Neuronal stem cell (in vitro differentiated cells): ENCODE results near the gene MEGF6.
A peak's percentile ranks its signal among the peaks of the same experiment; 100 is the strongest.

ENCODE experiments used
- DNase-seq: peaks from one replicate; pipeline ENCODE4 v3.0.0-alpha.2; 2013; ENCODE audit warnings: low spot score
- H2AFZ ChIP-seq: one replicate; pipeline ENCODE4 v1.6.1; 2013; ENCODE audit warnings: mild to moderate bottlenecking, low read length, inconsistent platforms
- H2AK5ac ChIP-seq: 2 replicates; pipeline ENCODE4 v1.6.1; 2013; ENCODE audit warnings: low read depth, mild to moderate bottlenecking, inconsistent platforms, low read length, moderate library complexity, mixed read lengths
- H2BK120ac ChIP-seq: 2 replicates; pipeline ENCODE4 v1.6.1; 2013; ENCODE audit warnings: low read depth, mild to moderate bottlenecking, inconsistent platforms, low read length, moderate library complexity, mixed read lengths
- H2BK12ac ChIP-seq: one replicate; pipeline ENCODE4 v1.6.1; 2013; ENCODE audit warnings: low read length, inconsistent platforms
- H2BK15ac ChIP-seq: 2 replicates; pipeline ENCODE4 v1.6.1; 2013; ENCODE audit warnings: mild to moderate bottlenecking, low read length, inconsistent platforms, mixed read lengths
- H2BK5ac ChIP-seq: one replicate; pipeline ENCODE4 v1.6.1; 2013; ENCODE audit warnings: inconsistent platforms, mild to moderate bottlenecking, low read length, moderate library complexity
- H3K14ac ChIP-seq: one replicate; pipeline ENCODE4 v1.6.1; 2013; ENCODE audit warnings: low read length, inconsistent platforms
- H3K18ac ChIP-seq: 2 replicates; pipeline ENCODE4 v1.6.1; 2013; ENCODE audit warnings: low read length, inconsistent platforms
- H3K23ac ChIP-seq: 2 replicates; pipeline ENCODE4 v1.6.1; 2013; ENCODE audit warnings: low read depth, mild to moderate bottlenecking, mixed read lengths, low read length, inconsistent platforms; ENCODE audit not compliant: poor library complexity
- H3K27ac ChIP-seq: replicated peaks from 3 replicates; pipeline ENCODE4 v1.5.1; 2013; ENCODE audit warnings: low read length, inconsistent platforms
- H3K27me3 ChIP-seq, 3 experiments: 2 replicates each; pipeline ENCODE4 v1.6.1; 2013; ENCODE audit warnings: low read length in 3 of 3, mild to moderate bottlenecking in 2 of 3, inconsistent platforms in 1 of 3, low read depth in 1 of 3, mixed read lengths in 1 of 3, moderate library complexity in 1 of 3; ENCODE audit not compliant: control insufficient read depth in 3 of 3, insufficient read depth in 3 of 3
- H3K36me3 ChIP-seq, 2 donors: replicated peaks in 1 of 2; 2 replicates each; pipeline ENCODE4 v1.6.1; 2013; ENCODE audit warnings: low read length in 2 of 2; ENCODE audit not compliant: control insufficient read depth in 2 of 2, insufficient read depth in 2 of 2
- H3K4ac ChIP-seq: 2 replicates; pipeline ENCODE4 v1.6.1; 2013; ENCODE audit warnings: inconsistent platforms, mild to moderate bottlenecking, low read length, moderate library complexity
- H3K4me1 ChIP-seq, 2 donors: 1 replicate in 1 of 2; 2 replicates in 1 of 2; pipeline ENCODE4 v1.6.1; 2013; ENCODE audit warnings: low read length in 2 of 2, low read depth in 1 of 2; ENCODE audit not compliant: control insufficient read depth in 2 of 2, insufficient read depth in 1 of 2
- H3K4me2 ChIP-seq: one replicate; pipeline ENCODE4 v1.6.1; 2013; ENCODE audit warnings: mild to moderate bottlenecking, low read length, inconsistent platforms; ENCODE audit not compliant: insufficient read depth, poor library complexity, severe bottlenecking
- H3K4me3 ChIP-seq, 2 donors: 2 replicates each; pipeline ENCODE4 v1.5.1; 2013; ENCODE audit warnings: low read length in 2 of 2, mild to moderate bottlenecking in 2 of 2, inconsistent platforms in 1 of 2, moderate library complexity in 1 of 2
- H3K79me1 ChIP-seq: one replicate; pipeline ENCODE4 v1.6.1; 2013; ENCODE audit warnings: low read depth, mild to moderate bottlenecking, inconsistent platforms, low read length, moderate library complexity
- H3K9ac ChIP-seq: one replicate; pipeline ENCODE4 v1.6.1; 2013; ENCODE audit warnings: mild to moderate bottlenecking, low read depth, low read length, inconsistent platforms; ENCODE audit not compliant: poor library complexity
- H3K9me3 ChIP-seq, 2 donors: replicated peaks in 1 of 2; 2 replicates each; pipeline versions ENCODE3 to v1.6.1; 2013; ENCODE audit warnings: low read length in 2 of 2, mild to moderate bottlenecking in 2 of 2, inconsistent platforms in 1 of 2, low read depth in 1 of 2, mixed read lengths in 1 of 2, moderate library complexity in 1 of 2; ENCODE audit not compliant: control insufficient read depth in 2 of 2, insufficient read depth in 1 of 2
- H4K8ac ChIP-seq: one replicate; pipeline ENCODE4 v1.6.1; 2013; ENCODE audit warnings: low read depth, mild to moderate bottlenecking, inconsistent platforms, low read length, moderate library complexity
- H4K91ac ChIP-seq: one replicate; pipeline ENCODE4 v1.6.1; 2013; ENCODE audit warnings: low read length, low read depth, mild to moderate bottlenecking, inconsistent platforms; ENCODE audit not compliant: poor library complexity
- WGBS, 2 donors: extraction: QIAGEN DNeasy Blood & Tissue Kit; methylation state at CpG; one replicate each; pipeline ENCODE4 v1.1.7; 2013; ENCODE audit warnings: missing lambda C conversion rate in 2 of 2, mixed read lengths in 1 of 2; ENCODE audit not compliant: insufficient read length in 2 of 2, insufficient replicate concordance in 1 of 2; ENCODE audit errors: extremely low coverage in 2 of 2; 5-methylcytosine and 5-hydroxymethylcytosine counted together

The MEGF6 gene

GRCh38 chr1:3480369-3480719 lies 131.0 kb downstream of the MEGF6 start:
- Histone ChIP-seq H3K36me3 (no peaks in the 10 kb centered on the region), H3K27me3 (no peaks in the 10 kb centered on the region), H3K9ac (no peak overlapping the region), H2AFZ (no peak overlapping the region), H2BK120ac (no peak overlapping the region), H3K9me3 (peaks cover 0 to 8% of the 10 kb centered on the region in 2 donors), H2BK12ac (no peak overlapping the region), H3K18ac (peak overlapping the region; percentile 18), H2BK15ac (no peak overlapping the region), H2AK5ac (no peak overlapping the region), H3K23ac (no peak overlapping the region), H3K4me3 (no peak overlapping the region), H3K79me1 (peaks cover 1% of the 10 kb centered on the region), H4K91ac (no peak overlapping the region), H3K27ac (no peak overlapping the region), H3K14ac (no peak overlapping the region), H3K4ac (no peak overlapping the region), H3K4me1 (peaks cover 0 to 2% of the 10 kb centered on the region in 2 donors), H2BK5ac (no peak overlapping the region), H4K8ac (no peak overlapping the region), H3K4me2 (no peak overlapping the region)
- WGBS, 2 donors = no CpG with 5 or more reads among the region's 21 CpGs
- no peak for DNase-seq

DNA sequence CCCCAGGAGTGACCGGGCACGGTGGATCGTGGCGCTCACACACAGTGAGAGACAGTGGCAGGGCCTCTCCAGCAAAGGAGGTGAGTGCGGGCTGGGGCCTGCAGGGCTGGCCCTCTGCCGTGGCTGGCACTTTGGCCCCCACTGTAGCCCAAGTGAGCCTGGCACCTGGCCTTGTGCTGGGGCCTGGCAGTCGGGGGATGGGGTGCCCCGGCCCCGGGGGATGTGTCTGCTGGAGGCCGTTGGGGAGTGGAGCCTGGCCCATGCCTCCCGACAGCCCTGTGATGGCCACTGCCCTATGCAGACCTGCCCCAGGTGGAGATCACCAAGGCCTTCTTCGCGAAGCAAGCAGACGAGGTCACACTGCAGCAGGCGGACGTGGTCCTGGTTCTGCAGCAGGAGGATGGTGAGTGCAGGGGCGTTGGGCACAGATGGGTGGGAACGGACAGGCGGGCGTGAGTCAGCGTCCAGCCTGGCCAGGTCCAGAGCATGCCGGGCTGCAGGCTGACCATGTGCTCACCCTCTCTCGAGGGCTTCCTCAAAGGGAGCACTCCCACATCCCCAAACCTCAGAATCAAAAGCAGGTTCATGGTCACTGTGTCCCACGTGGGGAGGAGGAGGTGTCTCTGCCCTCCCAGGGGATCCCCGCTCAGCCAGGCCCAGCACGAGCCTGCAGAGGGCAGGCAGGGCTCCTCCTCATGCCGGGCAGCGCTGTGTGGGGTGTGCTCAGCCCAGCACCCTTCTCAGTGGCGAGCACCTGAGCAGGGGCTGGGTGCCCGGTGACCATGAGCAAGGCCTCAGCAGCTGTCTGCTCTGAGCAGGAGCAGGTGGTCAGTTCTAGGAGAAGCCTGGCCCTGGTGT lies 131.6 kb downstream of the MEGF6 start:
- Histone ChIP-seq H4K91ac (no peak overlapping the region), H3K4me1 (peaks cover 0 to 2% of the 10 kb centered on the region in 2 donors), H2BK120ac (no peak overlapping the region), H3K4me3 (no peak overlapping the region), H3K23ac (peak overlapping the region; percentile 95), H2BK5ac (no peak overlapping the region), H2AFZ (no peak overlapping the region), H2BK12ac (no peak overlapping the region), H3K36me3 (no peaks in the 10 kb centered on the region), H3K4ac (no peak overlapping the region), H3K9me3 (peaks cover 0 to 3% of the 10 kb centered on the region in 2 donors), H3K27ac (no peak overlapping the region), H3K4me2 (no peak overlapping the region), H3K27me3 (no peaks in the 10 kb centered on the region), H4K8ac (peak overlapping the region; percentile 65), H3K9ac (peak overlapping the region; percentile 21), H3K14ac (peak overlapping the region; percentile 71), H2AK5ac (peak overlapping the region; percentile 92), H2BK15ac (no peak overlapping the region), H3K79me1 (peaks cover 1% of the 10 kb centered on the region), H3K18ac (peak overlapping the region; percentile 76)
- WGBS, 2 donors = no CpG with 5 or more reads among the region's 30 CpGs
- no peak for DNase-seq

- Histone ChIP-seq H3K4me2 (no peak overlapping the region), H2AK5ac (peak overlapping the region; percentile 92), H3K9me3 (peaks cover 0 to 3% of the 10 kb centered on the region in 2 donors), H4K91ac (no peak overlapping the region), H2BK120ac (no peak overlapping the region), H2AFZ (no peak overlapping the region), H2BK12ac (no peak overlapping the region), H3K4ac (no peak overlapping the region), H3K9ac (no peak overlapping the region), H3K4me3 (no peak overlapping the region), H3K18ac (peak overlapping the region; percentile 44), H2BK5ac (peak overlapping the region; percentile 29), H2BK15ac (no peak overlapping the region), H3K4me1 (peaks cover 0 to 3% of the 10 kb centered on the region in 2 donors), H4K8ac (no peak overlapping the region), H3K23ac (peak overlapping the region; percentile 80), H3K27me3 (peaks cover 0 to 3% (median 0%) of the 10 kb centered on the region in 3 experiments), H3K79me1 (peaks cover 1% of the 10 kb centered on the region), H3K14ac (no peak overlapping the region), H3K36me3 (peaks cover 0 to 4% of the 10 kb centered on the region in 2 donors), H3K27ac (no peak overlapping the region)
- WGBS, 2 donors = no CpG with 5 or more reads among the region's 24 CpGs
- DNase-seq = no peak
Observed at GRCh38 chr1:3478187-3478586, 133.1 kb downstream of the MEGF6 start.

DNA sequence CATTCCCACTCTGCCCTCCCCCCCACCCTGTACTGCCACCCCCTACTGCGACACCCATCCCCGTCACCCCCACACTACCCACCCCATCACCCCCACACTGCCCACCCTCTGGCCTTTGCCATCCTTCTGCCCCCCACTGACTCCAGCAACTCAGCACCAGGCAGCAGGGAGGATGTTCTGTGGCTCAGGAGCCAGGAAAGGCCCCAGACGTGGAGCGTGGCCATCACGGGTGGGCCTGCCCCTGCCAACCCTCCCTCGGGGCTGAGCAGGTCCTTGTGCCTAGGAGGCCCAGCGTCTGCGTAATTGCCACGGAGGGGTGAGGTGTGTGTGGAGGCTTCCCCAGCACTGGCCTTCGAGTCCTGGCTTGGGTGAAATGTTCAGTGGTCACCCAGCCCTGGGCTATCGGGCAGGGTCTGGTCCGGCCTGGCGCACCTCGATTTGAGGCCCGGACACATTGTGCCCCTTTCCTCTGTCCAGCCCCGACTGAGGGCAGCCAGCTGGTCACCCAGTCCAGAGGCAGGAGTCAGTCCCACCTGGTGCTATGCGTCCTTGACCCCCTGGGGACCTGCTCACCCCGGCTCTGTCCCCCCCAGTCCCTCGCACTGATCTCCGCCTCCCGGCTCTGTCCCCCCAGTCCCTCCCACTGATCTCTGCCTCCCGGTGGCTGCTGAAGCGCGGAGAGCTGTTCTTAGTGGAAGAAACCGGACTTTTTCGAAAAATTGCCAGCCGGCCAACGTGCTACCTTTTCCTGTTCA lies 133.9 kb downstream of the MEGF6 start:
- H3K79me1 ChIP-seq = peaks cover 1% of the 10 kb centered on the region
- H3K4me3 ChIP-seq = no peak overlapping the region
- H3K36me3 ChIP-seq = peaks cover 0 to 4% of the 10 kb centered on the region in 2 donors
- peak overlapping the region; percentile 80 for H3K23ac ChIP-seq
- no peak overlapping the region for H3K9ac ChIP-seq
- H2BK12ac ChIP-seq = no peak overlapping the region
- DNase-seq = no peak
- no peak overlapping the region for H3K4me2 ChIP-seq
- peak overlapping the region; percentile 97 for H2BK15ac ChIP-seq
- peak overlapping the region; percentile 29 for H2BK5ac ChIP-seq
- peak overlapping the region; percentile 92 for H2AK5ac ChIP-seq
- H3K9me3 ChIP-seq = peaks cover 0 to 3% of the 10 kb centered on the region in 2 donors
- no peak overlapping the region for H2AFZ ChIP-seq
- peak overlapping the region; percentile 85 for H3K18ac ChIP-seq
- H3K4me1 ChIP-seq = peaks cover under 1 to 5% of the 10 kb centered on the region in 2 donors
- peak overlapping the region; percentile 72 for H4K8ac ChIP-seq
- H2BK120ac ChIP-seq = no peak overlapping the region
- no peak overlapping the region for H3K27ac ChIP-seq
- no peak overlapping the region for H4K91ac ChIP-seq
- no CpG with 5 or more reads among the region's 28 CpGs for WGBS, 2 donors
- H3K27me3 ChIP-seq = peaks cover 0 to 3% (median 0%) of the 10 kb centered on the region in 3 experiments
- H3K14ac ChIP-seq = peak overlapping the region; percentile 38
- no peak overlapping the region for H3K4ac ChIP-seq
